Loucy (cell line): ENCODE data around the gene TAF12.
"Not testable (repeated sequence)": the region's sequence is repeated elsewhere in the genome, so short reads cannot be mapped to it uniquely, and the experiment has no call there.

ENCODE experiments used
- H2AFZ ChIP-seq: fragments of 200-600 bp; sonication (generic); 2 replicates; pipeline ENCODE4 v1.6.0; 2016; ENCODE audit warnings: antibody characterized with exemption, mild to moderate bottlenecking, low read length, moderate library complexity
- H3F3A ChIP-seq: fragments of 200-600 bp; 2 replicates; pipeline ENCODE4 v1.6.0; 2016; ENCODE audit warnings: antibody characterized with exemption, low read depth, mild to moderate bottlenecking
- H3K27me3 ChIP-seq: fragments of 200-600 bp; sonication (generic); 2 replicates; pipeline ENCODE4 v1.6.1; 2014; ENCODE audit warnings: low read length, mild to moderate bottlenecking; ENCODE audit not compliant: insufficient read depth, poor library complexity, severe bottlenecking
- H3K36me3 ChIP-seq: fragments of 200-600 bp; sonication (generic); 2 replicates; pipeline ENCODE4 v1.6.1; 2016; ENCODE audit warnings: low read length; ENCODE audit not compliant: insufficient read depth
- H3K4me1 ChIP-seq: fragments of 200-600 bp; sonication (generic); 2 replicates; pipeline ENCODE4 v1.5.1; 2014; ENCODE audit warnings: low read length, mild to moderate bottlenecking; ENCODE audit not compliant: insufficient read depth, poor library complexity, severe bottlenecking
- H3K4me2 ChIP-seq: fragments of 200-600 bp; sonication (generic); 2 replicates; pipeline ENCODE4 v1.6.0; 2014; ENCODE audit warnings: antibody characterized with exemption, low read length, low read depth, mild to moderate bottlenecking; ENCODE audit not compliant: poor library complexity, severe bottlenecking
- H3K4me3 ChIP-seq: fragments of 200-600 bp; sonication (generic); 2 replicates; pipeline ENCODE4 v1.5.1; 2014; ENCODE audit warnings: low read length, mild to moderate bottlenecking, mixed read lengths; ENCODE audit not compliant: poor library complexity, severe bottlenecking
- H3K79me2 ChIP-seq: fragments of 200-600 bp; sonication (generic); 2 replicates; pipeline ENCODE4 v1.6.1; 2014; ENCODE audit warnings: low read length; ENCODE audit not compliant: insufficient read depth
- H3K9ac ChIP-seq: fragments of 200-600 bp; sonication (generic); 2 replicates; pipeline ENCODE4 v1.6.0; 2014; ENCODE audit warnings: mild to moderate bottlenecking, low read depth, low read length, moderate library complexity; ENCODE audit not compliant: poor library complexity, severe bottlenecking
- H3K9me2 ChIP-seq: fragments of 200-600 bp; sonication (generic); replicated peaks from 2 replicates; pipeline ENCODE4 v1.6.1; 2016; ENCODE audit warnings: low read depth, low read length, mixed read lengths
- H3K9me3 ChIP-seq: fragments of 200-600 bp; sonication (generic); 2 replicates; pipeline ENCODE4 v1.6.1; 2014; ENCODE audit warnings: mild to moderate bottlenecking, antibody characterized with exemption, low read length, low read depth; ENCODE audit not compliant: insufficient read depth
- H4K20me1 ChIP-seq: fragments of 200-600 bp; sonication (generic); 2 replicates; pipeline ENCODE4 v1.6.0; 2014; ENCODE audit warnings: antibody characterized with exemption, low read length, mild to moderate bottlenecking; ENCODE audit not compliant: insufficient read depth, poor library complexity, severe bottlenecking
- CTCF ChIP-seq: fragments of 200-600 bp; sonication (generic); conservative IDR thresholded peaks from 2 replicates; pipeline ENCODE4 v1.5.1; 2014; ENCODE audit warnings: mild to moderate bottlenecking, antibody characterized with exemption, low read length
- EZH2phosphoT487 ChIP-seq: fragments of 200-600 bp; IDR thresholded peaks from 2 replicates; pipeline ENCODE4 v1.6.1; 2018; ENCODE audit warnings: antibody characterized with exemption, mild to moderate bottlenecking, moderate library complexity, borderline replicate concordance

TAF12 gene

GRCh38 chr1:28646040-28646439 lies 3.2 kb upstream of the TAF12 start:
- no peaks in the 10 kb centered on the region for H3K9me2 ChIP-seq
- H3K79me2 ChIP-seq = 0 out of 2 replicates have a peak, but pooled peaks cover 10% of the 10 kb centered on the region
- no peaks in the 10 kb centered on the region for H3K27me3 ChIP-seq
- no peak overlapping the region for H3K9ac ChIP-seq
- H3K4me1 ChIP-seq = peaks cover 25% of the 10 kb centered on the region
- H3K4me3 ChIP-seq = no peak overlapping the region
- H2AFZ ChIP-seq = no peak overlapping the region
- no peak overlapping the region for H3K4me2 ChIP-seq
- H3F3A ChIP-seq = peaks cover 14% of the 10 kb centered on the region; the same call in 1 of the 2 replicates
- no peak for TF ChIP-seq EZH2phosphoT487
- no peak for TF ChIP-seq CTCF
- H4K20me1 ChIP-seq = peaks cover 4% of the 10 kb centered on the region
- H3K9me3 ChIP-seq = no peaks in the 10 kb centered on the region
- H3K36me3 ChIP-seq = no peaks in the 10 kb centered on the region

- H2AFZ ChIP-seq, H3K9me3 ChIP-seq, H3K9ac ChIP-seq, H3K27me3 ChIP-seq, H3K4me2 ChIP-seq, H4K20me1 ChIP-seq, H3K36me3 ChIP-seq, H3K4me3 ChIP-seq, H3K9me2 ChIP-seq: not testable (repeated sequence)
- 0 out of 2 replicates have a peak, but pooled peaks cover 10% of the 10 kb centered on the region for H3K79me2 ChIP-seq
- H3F3A ChIP-seq = peaks cover 12% of the 10 kb centered on the region; the same call in 1 of the 2 replicates
- peaks cover 30% of the 10 kb centered on the region for H3K4me1 ChIP-seq
Measured at GRCh38 chr1:28645406-28645805, 2.5 kb upstream of the TAF12 start.

- H3K4me3 ChIP-seq = peak overlapping the region; percentile 88
- peak overlapping the region; percentile 86 for H3K9ac ChIP-seq
Measured at GRCh38 chr1:28644494-28644893, 1.6 kb upstream of the TAF12 start.

More at GRCh38 chr1:28644494-28644893, 1.6 kb upstream of the TAF12 start:
- H3K9me3 ChIP-seq = no peaks in the 10 kb centered on the region
- H3K4me2 ChIP-seq = peak overlapping the region; percentile 83
- no peak overlapping the region for H2AFZ ChIP-seq
- H3K79me2 ChIP-seq = 0 out of 2 replicates have a peak, but pooled peaks cover 10% of the 10 kb centered on the region
- no peaks in the 10 kb centered on the region for H3K36me3 ChIP-seq
- H3K27me3 ChIP-seq = no peaks in the 10 kb centered on the region
- no peaks in the 10 kb centered on the region for H3K9me2 ChIP-seq
- TF ChIP-seq EZH2phosphoT487 (no peak), CTCF (no peak)
- H4K20me1 ChIP-seq = peaks cover 4% of the 10 kb centered on the region
- peaks cover 11% of the 10 kb centered on the region; the same call in 1 of the 2 replicates for H3F3A ChIP-seq
- peaks cover 30% of the 10 kb centered on the region for H3K4me1 ChIP-seq
